GM21367 (cell line): ENCODE results near the gene SLC41A1.

ENCODE experiments used
- ATAC-seq: cut with Tn5 transposase; IDR thresholded peaks from one replicate; pipeline ENCODE4 v1.9.1; 2021; ENCODE audit not compliant: unreplicated experiment

SLC41A1 gene

GRCh38 chr1:205791568-205792180 lies 21.3 kb downstream of the SLC41A1 start:
- no peak for ATAC-seq

- ATAC-seq = no peak
These were observed 25.6 kb downstream of the SLC41A1 start for GRCh38 chr1:205787287-205787916.

- ATAC-seq = no peak
These were observed 26.4 kb downstream of the SLC41A1 start for GRCh38 chr1:205786601-205787000.

GRCh38 chr1:205785446-205785845 lies 27.6 kb downstream of the SLC41A1 start:
- no peak for ATAC-seq

GRCh38 chr1:205783904-205784303 lies 29.1 kb downstream of the SLC41A1 start:
- no peak for ATAC-seq

- no peak for ATAC-seq
These were observed 29.6 kb downstream of the SLC41A1 start for GRCh38 chr1:205783433-205783795.

- ATAC-seq = no peak
These were observed 30.2 kb downstream of the SLC41A1 start for GRCh38 chr1:205782627-205783432.

- ATAC-seq = no peak
These were observed 32.7 kb downstream of the SLC41A1 start for GRCh38 chr1:205780335-205780734.

- no peak for ATAC-seq
These were observed 35.0 kb downstream of the SLC41A1 start for GRCh38 chr1:205777994-205778393.

- ATAC-seq = no peak
These were observed 37.3 kb downstream of the SLC41A1 start for GRCh38 chr1:205775717-205776056.

GRCh38 chr1:205775015-205775716 lies 37.8 kb downstream of the SLC41A1 start, which contains the start of gene RAB29:
Gene RAB29, minus strand, starts transcription at chr1:205775482. Its CDS starts 526 bp downstream, at chr1:205774956.
- peak; percentile 63 for ATAC-seq

GRCh38 chr1:205774198-205775014 lies 38.6 kb downstream of the SLC41A1 start:
- no peak for ATAC-seq

GRCh38 chr1:205772607-205773032 lies 40.4 kb downstream of the SLC41A1 start:
- no peak for ATAC-seq

- ATAC-seq = no peak
These were observed 42.4 kb downstream of the SLC41A1 start for GRCh38 chr1:205770618-205771017.

- no peak for ATAC-seq
These were observed 43.2 kb downstream of the SLC41A1 start for GRCh38 chr1:205769641-205770365.

GRCh38 chr1:205767248-205767647 lies 45.8 kb downstream of the SLC41A1 start:
- ATAC-seq = no peak

GRCh38 chr1:205766570-205766969 lies 46.4 kb downstream of the SLC41A1 start:
- ATAC-seq = no peak

GRCh38 chr1:205766038-205766437 lies 47.0 kb downstream of the SLC41A1 start:
- ATAC-seq = no peak

- ATAC-seq = no peak
These were observed 48.4 kb downstream of the SLC41A1 start for GRCh38 chr1:205764578-205764977.

- ATAC-seq = no peak
These were observed 49.0 kb downstream of the SLC41A1 start for GRCh38 chr1:205763980-205764379.
